HG02840 (cell line): ENCODE data around the gene GALNT1.
A peak's percentile ranks its signal among the peaks of the same experiment; 100 is the strongest.

Experiments used
- ATAC-seq: cut with Tn5 transposase; IDR thresholded peaks from one replicate; pipeline ENCODE4 v1.9.1; 2021; ENCODE audit warnings: mild to moderate bottlenecking, moderate library complexity, moderate number of reproducible peaks; ENCODE audit not compliant: unreplicated experiment, low FRiP score

GALNT1 gene

GRCh38 chr18:35661483-35662146, 80.1 kb downstream of the GALNT1 start:
- no peak for ATAC-seq

- ATAC-seq: no peak
These were observed 80.9 kb downstream of the GALNT1 start for GRCh38 chr18:35662293-35663062.

GRCh38 chr18:35671966-35672603, 90.5 kb downstream of the GALNT1 start:
- no peak for ATAC-seq

- ATAC-seq: no peak
These were observed 91.4 kb downstream of the GALNT1 start for GRCh38 chr18:35672897-35673296.

GRCh38 chr18:35673682-35674081, 92.1 kb downstream of the GALNT1 start:
- ATAC-seq: no peak

- ATAC-seq: no peak
These were observed 98.6 kb downstream of the GALNT1 start for GRCh38 chr18:35680139-35680551.

- ATAC-seq: no peak
These were observed 100.8 kb downstream of the GALNT1 start for GRCh38 chr18:35682281-35682867.

- ATAC-seq: no peak
These were observed 101.5 kb downstream of the GALNT1 start for GRCh38 chr18:35683021-35683420.

- peak; percentile 74 for ATAC-seq
These were observed 107.2 kb downstream of the GALNT1 start for GRCh38 chr18:35688757-35689156.

GRCh38 chr18:35689728-35690127, 108.2 kb downstream of the GALNT1 start:
- ATAC-seq: no peak

GRCh38 chr18:35691625-35692024, 110.1 kb downstream of the GALNT1 start:
- no peak for ATAC-seq

GRCh38 chr18:35692866-35693265, 111.3 kb downstream of the GALNT1 start:
- no peak for ATAC-seq

- no peak for ATAC-seq
These were observed 112.3 kb downstream of the GALNT1 start for GRCh38 chr18:35693829-35694228.

GRCh38 chr18:35694808-35695207, 113.3 kb downstream of the GALNT1 start:
- no peak for ATAC-seq

GRCh38 chr18:35695384-35695783, 113.8 kb downstream of the GALNT1 start:
- no peak for ATAC-seq

GRCh38 chr18:35695803-35696202, 114.3 kb downstream of the GALNT1 start:
- ATAC-seq: no peak

GRCh38 chr18:35696307-35696706, 114.8 kb downstream of the GALNT1 start:
- no peak for ATAC-seq

GRCh38 chr18:35697869-35698268, 116.3 kb downstream of the GALNT1 start:
- no peak for ATAC-seq

GRCh38 chr18:35703043-35703688, 121.6 kb downstream of the GALNT1 start:
- no peak for ATAC-seq

- ATAC-seq: no peak
These were observed 124.4 kb downstream of the GALNT1 start for GRCh38 chr18:35705988-35706387.

- no peak for ATAC-seq
These were observed 125.7 kb downstream of the GALNT1 start for GRCh38 chr18:35707247-35707646.
